ENCODE results near the gene AKR1E2. TPM values are rescaled to one million over a fixed set of nuclear protein-coding genes. Genes with fewer than 3 reads are reported as not detected.

Gene AKR1E2
- total RNA-seq, 2 donors from 2014 or later, result 0.26 to 14.5 TPM

DNA sequence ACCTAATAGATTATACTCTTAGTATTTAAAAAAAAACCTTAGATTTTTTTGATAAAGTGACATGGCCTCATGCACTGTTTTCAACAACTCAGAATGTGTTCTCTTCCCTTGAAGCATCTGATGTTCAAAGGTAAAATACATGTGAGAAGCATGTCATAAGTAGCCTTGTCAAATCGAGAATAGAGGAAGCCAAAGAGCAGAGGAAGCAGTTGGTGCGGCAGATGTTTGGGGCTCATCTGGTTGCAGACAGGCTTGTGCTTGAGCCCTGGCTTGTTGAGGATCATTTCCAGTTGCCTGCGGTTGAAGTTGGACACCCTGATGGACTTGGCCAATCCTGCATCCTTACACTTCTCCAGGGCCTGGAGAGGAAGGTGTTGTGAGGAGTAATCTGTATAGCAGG lies 59.2 kb downstream of the AKR1E2 start:
- H3K4me3 ChIP-seq, result no peak overlapping the region
- H3K27ac ChIP-seq, result no peak overlapping the region
- intact Hi-C loops (cut with DNase I), result no loop called here
- H3K4me1 ChIP-seq, result no peaks in the 10 kb centered on the region
- no peak for ATAC-seq
- no peaks in the 10 kb centered on the region for H3K27me3 ChIP-seq
- DNase-seq, result no peak
- no peaks in the 10 kb centered on the region for H3K9me3 ChIP-seq
- WGBS, 2 donors, result 56 to 65% methylated on average over 3 of the region's 3 CpGs
- no peaks in the 10 kb centered on the region for H3K36me3 ChIP-seq (replicated peaks in 1 of 2; ENCODE audit: insufficient read depth in 1 of 2, low read depth in 2 of 2)
- TF ChIP-seq, protein P1, sequence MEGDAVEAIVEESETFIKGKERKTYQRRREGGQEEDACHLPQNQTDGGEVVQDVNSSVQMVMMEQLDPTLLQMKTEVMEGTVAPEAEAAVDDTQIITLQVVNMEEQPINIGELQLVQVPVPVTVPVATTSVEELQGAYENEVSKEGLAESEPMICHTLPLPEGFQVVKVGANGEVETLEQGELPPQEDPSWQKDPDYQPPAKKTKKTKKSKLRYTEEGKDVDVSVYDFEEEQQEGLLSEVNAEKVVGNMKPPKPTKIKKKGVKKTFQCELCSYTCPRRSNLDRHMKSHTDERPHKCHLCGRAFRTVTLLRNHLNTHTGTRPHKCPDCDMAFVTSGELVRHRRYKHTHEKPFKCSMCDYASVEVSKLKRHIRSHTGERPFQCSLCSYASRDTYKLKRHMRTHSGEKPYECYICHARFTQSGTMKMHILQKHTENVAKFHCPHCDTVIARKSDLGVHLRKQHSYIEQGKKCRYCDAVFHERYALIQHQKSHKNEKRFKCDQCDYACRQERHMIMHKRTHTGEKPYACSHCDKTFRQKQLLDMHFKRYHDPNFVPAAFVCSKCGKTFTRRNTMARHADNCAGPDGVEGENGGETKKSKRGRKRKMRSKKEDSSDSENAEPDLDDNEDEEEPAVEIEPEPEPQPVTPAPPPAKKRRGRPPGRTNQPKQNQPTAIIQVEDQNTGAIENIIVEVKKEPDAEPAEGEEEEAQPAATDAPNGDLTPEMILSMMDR (IDR thresholded peaks at IDR 0.05), result no peak
- TF ChIP-seq POLR2A (IDR thresholded peaks at IDR 0.05), result no peak

DNA sequence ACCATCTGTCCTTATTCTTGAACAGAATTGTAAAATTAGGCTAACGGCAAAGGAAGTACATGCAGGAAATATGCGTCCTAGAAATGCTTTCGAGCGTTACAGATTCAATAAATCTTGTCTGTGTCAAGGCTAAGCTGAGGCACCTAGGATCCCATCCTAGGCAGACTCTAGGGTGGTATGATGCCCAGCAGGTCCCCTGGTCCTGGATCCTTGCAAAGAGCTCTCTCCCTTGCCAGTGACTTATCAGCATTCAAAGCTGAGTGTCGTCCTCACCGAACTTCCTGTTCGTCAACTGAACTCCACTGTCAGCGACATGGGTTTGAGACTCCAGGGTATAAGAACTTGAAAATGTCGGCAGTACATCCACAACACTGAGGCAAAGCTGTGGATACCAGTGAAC lies 61.5 kb downstream of the AKR1E2 start:
- ATAC-seq (no peak), DNase-seq (no peak)
- no peaks in the 10 kb centered on the region for H3K9me3 ChIP-seq
- H3K27me3 ChIP-seq, result no peaks in the 10 kb centered on the region
- intact Hi-C loops (cut with DNase I), result no loop called here
- H3K27ac ChIP-seq, result no peak overlapping the region
- H3K4me3 ChIP-seq, result no peak overlapping the region
- 84 to 92% methylated on average over 9 of the region's 9 CpGs for WGBS, 2 donors
- no peaks in the 10 kb centered on the region for H3K4me1 ChIP-seq
- TF ChIP-seq POLR2A (IDR thresholded peaks at IDR 0.05), result no peak
- TF ChIP-seq, protein P1 (IDR thresholded peaks at IDR 0.05), result no peak
- H3K36me3 ChIP-seq (replicated peaks in 1 of 2; ENCODE audit: insufficient read depth in 1 of 2, low read depth in 2 of 2), result no peaks in the 10 kb centered on the region

DNA sequence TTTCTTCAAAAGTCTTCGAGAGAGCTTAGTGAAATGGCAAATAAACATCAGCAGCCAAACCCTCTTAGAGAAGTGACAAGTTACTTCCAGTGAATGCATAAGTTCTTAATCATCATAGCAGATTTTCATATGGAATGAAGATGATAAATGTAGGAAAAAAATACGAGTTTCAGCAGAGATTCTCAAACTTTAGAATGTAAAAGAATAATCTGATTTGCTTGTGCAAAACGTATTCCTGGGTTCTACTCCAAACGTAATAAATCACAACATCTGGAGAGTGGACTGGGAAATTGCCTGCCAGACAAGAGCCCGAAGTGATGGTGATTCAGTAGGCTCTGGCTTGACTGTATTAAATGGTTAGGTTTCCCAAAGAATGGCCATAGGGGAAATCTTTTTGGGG lies 62.2 kb downstream of the AKR1E2 start:
- no peaks in the 10 kb centered on the region for H3K36me3 ChIP-seq (replicated peaks in 1 of 2; ENCODE audit: insufficient read depth in 1 of 2, low read depth in 2 of 2)
- intact Hi-C loops (cut with DNase I), result no loop called here
- WGBS, 2 donors, result 57 to 72% methylated on average over 5 of the region's 5 CpGs
- no peaks in the 10 kb centered on the region for H3K4me1 ChIP-seq
- no peaks in the 10 kb centered on the region for H3K9me3 ChIP-seq
- TF ChIP-seq, protein P1 (IDR thresholded peaks at IDR 0.05), result no peak
- no peak for TF ChIP-seq POLR2A (IDR thresholded peaks at IDR 0.05)
- H3K4me3 ChIP-seq, result no peak overlapping the region
- DNase-seq (no peak), ATAC-seq (no peak)
- no peak overlapping the region for H3K27ac ChIP-seq
- no peaks in the 10 kb centered on the region for H3K27me3 ChIP-seq

DNA sequence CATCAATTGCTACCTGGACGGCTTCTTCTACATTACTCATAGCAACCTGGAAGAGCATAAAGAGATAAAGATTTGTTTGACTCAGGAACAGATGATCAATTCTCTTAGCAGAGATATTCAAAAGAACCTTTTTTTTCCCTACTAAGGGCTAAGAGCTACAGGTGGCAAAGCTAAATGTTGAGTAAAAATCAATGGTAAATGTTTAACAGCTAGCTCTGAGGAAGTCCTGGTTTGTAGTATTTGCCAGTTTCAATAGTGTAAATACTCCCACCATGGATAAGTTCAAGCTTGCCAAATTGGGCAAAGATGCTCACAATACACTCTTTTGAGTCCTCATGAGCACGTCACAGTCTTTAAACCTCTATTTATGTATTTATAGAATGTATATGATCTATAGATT lies 64.0 kb downstream of the AKR1E2 start:
- DNase-seq (no peak), ATAC-seq (no peak)
- H3K27ac ChIP-seq, result no peak overlapping the region
- H3K4me3 ChIP-seq, result no peak overlapping the region
- intact Hi-C loops (cut with DNase I), result no loop called here
- no peaks in the 10 kb centered on the region for H3K27me3 ChIP-seq
- H3K36me3 ChIP-seq (replicated peaks in 1 of 2; ENCODE audit: insufficient read depth in 1 of 2, low read depth in 2 of 2), result no peaks in the 10 kb centered on the region
- TF ChIP-seq POLR2A (IDR thresholded peaks at IDR 0.05), result no peak
- TF ChIP-seq, protein P1 (IDR thresholded peaks at IDR 0.05), result no peak
- WGBS, 2 donors, result 64 to 69% methylated on average over 2 of the region's 2 CpGs
- H3K4me1 ChIP-seq, result peaks cover 13% of the 10 kb centered on the region
- no peaks in the 10 kb centered on the region for H3K9me3 ChIP-seq

DNA sequence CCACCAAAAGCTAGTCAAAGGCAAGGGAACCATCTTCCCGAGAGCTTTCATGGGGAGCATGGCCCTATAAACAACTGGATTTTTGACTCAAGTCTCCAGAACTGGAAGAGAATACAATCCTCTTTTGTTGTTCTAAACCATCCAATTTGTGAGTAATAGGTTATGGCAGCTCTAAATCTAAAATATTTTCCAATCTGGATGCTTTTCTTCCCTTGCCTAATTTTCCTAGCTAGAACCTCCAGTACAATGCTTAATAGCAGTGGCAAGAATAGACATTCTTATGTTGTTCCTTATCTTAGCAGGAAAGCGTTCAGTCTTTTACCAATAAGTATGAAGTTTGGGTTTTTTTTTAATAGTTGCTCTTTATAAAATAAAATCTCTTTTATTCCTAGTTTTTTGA lies 66.7 kb downstream of the AKR1E2 start:
- Histone ChIP-seq H3K36me3 (replicated peaks in 1 of 2; ENCODE audit: insufficient read depth in 1 of 2, low read depth in 2 of 2) (no peaks in the 10 kb centered on the region), H3K9me3 (no peaks in the 10 kb centered on the region), H3K4me1 (peaks cover 13% of the 10 kb centered on the region), H3K27me3 (no peaks in the 10 kb centered on the region), H3K4me3 (no peak overlapping the region), H3K27ac (no peak overlapping the region)
- ATAC-seq, result no peak
- 91 to 94% methylated on average over 2 of the region's 2 CpGs for WGBS, 2 donors
- no peak for DNase-seq
- TF ChIP-seq, protein P1 (IDR thresholded peaks at IDR 0.05), result no peak
- TF ChIP-seq POLR2A (IDR thresholded peaks at IDR 0.05), result no peak
- intact Hi-C loops (cut with DNase I), result loop anchor here (2.0 kb wide), 1 partner anchor 18 kb away; no protein-coding TSS in a partner anchor

All from body of pancreas (tissue), 4 donors.